ENCODE measurements around the gene PTPMT1. TPM values are rescaled to one million over a fixed set of nuclear protein-coding genes. Genes with fewer than 3 reads are reported as not detected.

The PTPMT1 gene
- total RNA-seq, 1 experiment from 2014 or later, result 108 TPM

- Mint-ChIP-seq H3K9me3 (ENCODE audit: unreplicated experiment) (no peaks in the 10 kb centered on the region), H3K4me3 (ENCODE audit: unreplicated experiment) (no peak overlapping the region), H3K4me1 (ENCODE audit: low read depth, unreplicated experiment) (no peaks in the 10 kb centered on the region), H3K36me3 (ENCODE audit: insufficient read depth, unreplicated experiment) (peaks cover 47% of the 10 kb centered on the region), H3K27ac (ENCODE audit: unreplicated experiment) (no peak overlapping the region), H3K27me3 (ENCODE audit: insufficient read depth, unreplicated experiment) (no peaks in the 10 kb centered on the region)
- DNase-seq, result no peak
- Histone ChIP-seq H3K36me3 (ENCODE audit: control insufficient read depth, insufficient read depth, low read length) (0 out of 2 replicates have a peak, but pooled peaks cover 2% of the 10 kb centered on the region), H3K4me1 (no peaks in the 10 kb centered on the region), H3K9me3 (no peaks in the 10 kb centered on the region), H3K27me3 (replicated peaks; ENCODE audit: control insufficient read depth, insufficient read depth, low read length) (no peaks in the 10 kb centered on the region), H3K4me3 (ENCODE audit: low read depth, low read length) (no peak overlapping the region)
- intact Hi-C loops (cut with micrococcal nuclease; ENCODE audit: unreplicated experiment), result loop anchor here (1.0 to 10.0 kb wide), 2 partner anchors 237 to 243 kb away; no protein-coding TSS in a partner anchor
- POLR2A ChIA-PET, result no interaction called here
- TF ChIP-seq CTCF (IDR thresholded peaks at IDR 0.05; ENCODE audit: insufficient read depth in 1 of 2, low read depth in 1 of 2, low read length in 1 of 2, severe bottlenecking in 1 of 2, unreplicated experiment in 1 of 2), result no peak
- no TSS peak for BruUV-seq (replicated peaks)
- CTCF ChIA-PET, result interaction anchor here (0.5 to 0.6 kb wide), 2 partner anchors 32 to 145 kb away, joined by 3 read pairs; no protein-coding TSS in a partner anchor
These were observed 52.0 kb downstream of the PTPMT1 start for GRCh38 chr11:47617417-47617809.

GRCh38 chr11:47620836-47621378, 55.5 kb downstream of the PTPMT1 start:
- Mint-ChIP-seq H3K4me3 (ENCODE audit: unreplicated experiment) (no peak overlapping the region), H3K27ac (ENCODE audit: unreplicated experiment) (no peak overlapping the region), H3K4me1 (ENCODE audit: low read depth, unreplicated experiment) (no peaks in the 10 kb centered on the region), H3K36me3 (ENCODE audit: insufficient read depth, unreplicated experiment) (peaks cover 70% of the 10 kb centered on the region), H3K9me3 (ENCODE audit: unreplicated experiment) (no peaks in the 10 kb centered on the region), H3K27me3 (ENCODE audit: insufficient read depth, unreplicated experiment) (no peaks in the 10 kb centered on the region)
- no peaks in the 10 kb centered on the region for H3K9me3 ChIP-seq
- H3K4me3 ChIP-seq (ENCODE audit: low read depth, low read length), result no peak overlapping the region
- no TSS peak for BruUV-seq (replicated peaks)
- intact Hi-C loops (cut with micrococcal nuclease; ENCODE audit: unreplicated experiment), result no loop called here
- H3K4me1 ChIP-seq, result no peaks in the 10 kb centered on the region
- peaks cover 5% of the 10 kb centered on the region; the same call in 1 of the 2 replicates for H3K36me3 ChIP-seq (ENCODE audit: control insufficient read depth, insufficient read depth, low read length)
- no peak for DNase-seq
- TF ChIP-seq CTCF (IDR thresholded peaks at IDR 0.05; ENCODE audit: insufficient read depth in 1 of 2, low read depth in 1 of 2, low read length in 1 of 2, severe bottlenecking in 1 of 2, unreplicated experiment in 1 of 2), result no peak
- H3K27me3 ChIP-seq (replicated peaks; ENCODE audit: control insufficient read depth, insufficient read depth, low read length), result no peaks in the 10 kb centered on the region
- ChIA-PET POLR2A (no interaction called here), CTCF (no interaction called here)

Other genes with a start within 250 kb of the PTPMT1 start
- not detected in 2 replicates for gene MYBPC3, start 212.9 kb upstream of the PTPMT1 start, total RNA-seq (2022)
- not detected in 2 replicates for gene SPI1, start 187.1 kb upstream of the PTPMT1 start, total RNA-seq (2022)
- gene SLC39A13, start 157.0 kb upstream of the PTPMT1 start, total RNA-seq (2022), result 27.1 and 30.8 TPM in 2 replicates
- gene PSMC3, start 139.2 kb upstream of the PTPMT1 start, total RNA-seq (2022), result 191 and 196 TPM in 2 replicates
- gene RAPSN, start 116.5 kb upstream of the PTPMT1 start, total RNA-seq (2022), result 0.93 and 2.0 TPM in 2 replicates
- 146 and 152 TPM in 2 replicates for gene CELF1, start 12.5 kb upstream of the PTPMT1 start, total RNA-seq (2022)
- 11.9 and 12.5 TPM in 2 replicates for gene KBTBD4, start 13.4 kb downstream of the PTPMT1 start, total RNA-seq (2022)
- 183 and 185 TPM in 2 replicates for gene NDUFS3, start 13.5 kb downstream of the PTPMT1 start, total RNA-seq (2022)
- not detected in 2 replicates for gene FAM180B, start 21.1 kb downstream of the PTPMT1 start, total RNA-seq (2022)
- gene C1QTNF4, start 28.8 kb downstream of the PTPMT1 start, total RNA-seq (2022), result 0.63 and 0.75 TPM in 2 replicates
- gene MTCH2, start 77.0 kb downstream of the PTPMT1 start, total RNA-seq (2022), result 165 and 167 TPM in 2 replicates
- gene AGBL2, start 149.8 kb downstream of the PTPMT1 start, total RNA-seq (2022), result 2.9 and 3.4 TPM in 2 replicates
- gene FNBP4, start 201.7 kb downstream of the PTPMT1 start, total RNA-seq (2022), result 104 and 112 TPM in 2 replicates

Measured in Caco-2 (cell line).